GM19397 (cell line): ENCODE results near the gene GAPDH.
A peak's percentile ranks its signal among the peaks of the same experiment; 100 is the strongest.
"Not testable (repeated sequence)": the region's sequence is repeated elsewhere in the genome, so short reads cannot be mapped to it uniquely, and the experiment has no call there.

Experiments
- ATAC-seq: cut with Tn5 transposase; IDR thresholded peaks from one replicate; pipeline ENCODE4 v1.9.1; 2021; ENCODE audit warnings: mild to moderate bottlenecking, moderate library complexity; ENCODE audit not compliant: unreplicated experiment

GAPDH gene

DNA sequence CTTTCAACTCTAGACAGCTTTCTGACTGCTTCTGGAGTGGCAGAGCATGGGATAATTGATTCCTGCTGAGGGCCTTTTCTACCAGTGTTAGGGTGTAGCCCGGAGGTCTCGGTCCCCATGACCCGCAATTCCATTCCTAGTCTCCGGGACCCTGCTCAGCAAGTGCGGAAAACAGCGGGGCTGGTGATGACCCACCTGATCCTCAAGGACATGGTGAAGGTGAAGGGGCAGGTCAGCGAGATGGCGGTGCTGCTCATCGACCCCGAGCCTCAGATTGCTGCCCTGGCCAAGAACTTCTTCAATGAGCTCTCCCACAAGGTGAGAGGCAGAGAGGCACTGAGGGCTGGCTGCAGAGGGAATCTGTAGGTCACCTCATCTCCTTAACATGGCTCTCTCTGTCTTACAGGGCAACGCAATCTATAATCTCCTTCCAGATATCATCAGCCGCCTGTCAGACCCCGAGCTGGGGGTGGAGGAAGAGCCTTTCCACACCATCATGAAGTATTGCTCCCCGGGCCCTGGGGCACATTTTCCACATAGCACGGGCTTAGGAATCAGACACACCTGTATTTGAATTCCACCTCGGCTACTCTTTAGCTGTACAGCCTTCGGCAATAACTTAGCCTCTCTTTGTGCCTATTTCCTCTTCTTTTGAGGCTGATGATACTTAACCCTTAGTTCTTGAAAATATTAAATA, 5.6 kb upstream of the GAPDH start:
- ATAC-seq: no peak

DNA sequence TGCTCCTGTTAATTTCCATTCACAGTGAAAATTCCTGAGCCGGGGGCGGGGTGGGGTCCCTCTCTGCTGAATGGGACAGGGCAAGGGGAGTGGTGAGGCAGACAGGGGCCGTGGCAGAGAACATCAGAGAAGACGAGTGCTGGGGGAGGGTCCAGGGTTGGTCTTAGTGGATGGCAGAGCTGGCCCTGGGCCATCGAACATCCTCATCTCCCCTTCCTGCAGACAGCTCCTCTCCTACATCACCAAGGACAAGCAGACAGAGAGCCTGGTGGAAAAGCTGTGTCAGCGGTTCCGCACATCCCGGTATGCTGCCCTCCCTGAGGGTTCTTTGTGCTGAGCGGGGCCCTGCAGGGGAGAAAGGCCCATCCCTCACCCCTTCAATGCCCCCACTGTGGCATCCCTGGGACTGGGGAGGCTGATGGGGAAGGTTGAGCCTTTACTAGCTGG, 5.0 kb upstream of the GAPDH start:
- ATAC-seq: no peak

- ATAC-seq: no peak
Measured at GRCh38 chr12:6530576-6531260, 3.6 kb upstream of the GAPDH start.

- no peak for ATAC-seq
Measured at GRCh38 chr12:6532051-6532926, 2.0 kb upstream of the GAPDH start.

GRCh38 chr12:6532927-6533652, 1.2 kb upstream of the GAPDH start:
- peak; percentile 4 for ATAC-seq

DNA sequence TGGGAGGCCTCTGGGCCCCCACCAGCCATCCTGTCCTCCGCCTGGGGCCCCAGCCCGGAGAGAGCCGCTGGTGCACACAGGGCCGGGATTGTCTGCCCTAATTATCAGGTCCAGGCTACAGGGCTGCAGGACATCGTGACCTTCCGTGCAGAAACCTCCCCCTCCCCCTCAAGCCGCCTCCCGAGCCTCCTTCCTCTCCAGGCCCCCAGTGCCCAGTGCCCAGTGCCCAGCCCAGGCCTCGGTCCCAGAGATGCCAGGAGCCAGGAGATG, 729 bp upstream of the GAPDH start:
- ATAC-seq: peak; percentile 4

- no peak for ATAC-seq
Measured at GRCh38 chr12:6534695-6534944, 303 bp downstream of the GAPDH start.

DNA sequence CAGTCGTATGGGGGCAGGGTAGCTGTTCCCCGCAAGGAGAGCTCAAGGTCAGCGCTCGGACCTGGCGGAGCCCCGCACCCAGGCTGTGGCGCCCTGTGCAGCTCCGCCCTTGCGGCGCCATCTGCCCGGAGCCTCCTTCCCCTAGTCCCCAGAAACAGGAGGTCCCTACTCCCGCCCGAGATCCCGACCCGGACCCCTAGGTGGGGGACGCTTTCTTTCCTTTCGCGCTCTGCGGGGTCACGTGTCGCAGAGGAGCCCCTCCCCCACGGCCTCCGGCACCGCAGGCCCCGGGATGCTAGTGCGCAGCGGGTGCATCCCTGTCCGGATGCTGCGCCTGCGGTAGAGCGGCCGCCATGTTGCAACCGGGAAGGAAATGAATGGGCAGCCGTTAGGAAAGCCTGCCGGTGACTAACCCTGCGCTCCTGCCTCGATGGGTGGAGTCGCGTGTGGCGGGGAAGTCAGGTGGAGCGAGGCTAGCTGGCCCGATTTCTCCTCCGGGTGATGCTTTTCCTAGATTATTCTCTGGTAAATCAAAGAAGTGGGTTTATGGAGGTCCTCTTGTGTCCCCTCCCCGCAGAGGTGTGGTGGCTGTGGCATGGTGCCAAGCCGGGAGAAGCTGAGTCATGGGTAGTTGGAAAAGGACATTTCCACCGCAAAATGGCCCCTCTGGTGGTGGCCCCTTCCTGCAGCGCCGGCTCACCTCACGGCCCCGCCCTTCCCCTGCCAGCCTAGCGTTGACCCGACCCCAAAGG, 804 bp downstream of the GAPDH start:
- ATAC-seq: peak; percentile 13

DNA sequence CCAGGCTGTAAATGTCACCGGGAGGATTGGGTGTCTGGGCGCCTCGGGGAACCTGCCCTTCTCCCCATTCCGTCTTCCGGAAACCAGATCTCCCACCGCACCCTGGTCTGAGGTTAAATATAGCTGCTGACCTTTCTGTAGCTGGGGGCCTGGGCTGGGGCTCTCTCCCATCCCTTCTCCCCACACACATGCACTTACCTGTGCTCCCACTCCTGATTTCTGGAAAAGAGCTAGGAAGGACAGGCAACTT, 1.3 kb downstream of the GAPDH start:
- ATAC-seq: no peak

DNA sequence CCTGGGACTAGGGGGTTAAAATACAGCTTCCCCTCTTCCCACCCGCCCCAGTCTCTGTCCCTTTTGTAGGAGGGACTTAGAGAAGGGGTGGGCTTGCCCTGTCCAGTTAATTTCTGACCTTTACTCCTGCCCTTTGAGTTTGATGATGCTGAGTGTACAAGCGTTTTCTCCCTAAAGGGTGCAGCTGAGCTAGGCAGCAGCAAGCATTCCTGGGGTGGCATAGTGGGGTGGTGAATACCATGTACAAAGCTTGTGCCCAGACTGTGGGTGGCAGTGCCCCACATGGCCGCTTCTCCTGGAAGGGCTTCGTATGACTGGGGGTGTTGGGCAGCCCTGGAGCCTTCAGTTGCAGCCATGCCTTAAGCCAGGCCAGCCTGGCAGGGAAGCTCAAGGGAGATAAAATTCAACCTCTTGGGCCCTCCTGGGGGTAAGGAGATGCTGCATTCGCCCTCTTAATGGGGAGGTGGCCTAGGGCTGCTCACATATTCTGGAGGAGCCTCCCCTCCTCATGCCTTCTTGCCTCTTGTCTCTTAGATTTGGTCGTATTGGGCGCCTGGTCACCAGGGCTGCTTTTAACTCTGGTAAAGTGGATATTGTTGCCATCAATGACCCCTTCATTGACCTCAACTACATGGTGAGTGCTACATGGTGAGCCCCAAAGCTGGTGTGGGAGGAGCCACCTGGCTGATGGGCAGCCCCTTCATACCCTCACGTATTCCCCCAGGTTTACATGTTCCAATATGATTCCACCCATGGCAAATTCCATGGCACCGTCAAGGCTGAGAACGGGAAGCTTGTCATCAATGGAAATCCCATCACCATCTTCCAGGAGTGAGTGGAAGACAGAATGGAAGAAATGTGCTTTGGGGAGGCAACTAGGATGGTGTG, 1.9 kb downstream of the GAPDH start:
- no peak for ATAC-seq

GRCh38 chr12:6536894-6537579, 2.7 kb downstream of the GAPDH start:
- ATAC-seq: no peak

DNA sequence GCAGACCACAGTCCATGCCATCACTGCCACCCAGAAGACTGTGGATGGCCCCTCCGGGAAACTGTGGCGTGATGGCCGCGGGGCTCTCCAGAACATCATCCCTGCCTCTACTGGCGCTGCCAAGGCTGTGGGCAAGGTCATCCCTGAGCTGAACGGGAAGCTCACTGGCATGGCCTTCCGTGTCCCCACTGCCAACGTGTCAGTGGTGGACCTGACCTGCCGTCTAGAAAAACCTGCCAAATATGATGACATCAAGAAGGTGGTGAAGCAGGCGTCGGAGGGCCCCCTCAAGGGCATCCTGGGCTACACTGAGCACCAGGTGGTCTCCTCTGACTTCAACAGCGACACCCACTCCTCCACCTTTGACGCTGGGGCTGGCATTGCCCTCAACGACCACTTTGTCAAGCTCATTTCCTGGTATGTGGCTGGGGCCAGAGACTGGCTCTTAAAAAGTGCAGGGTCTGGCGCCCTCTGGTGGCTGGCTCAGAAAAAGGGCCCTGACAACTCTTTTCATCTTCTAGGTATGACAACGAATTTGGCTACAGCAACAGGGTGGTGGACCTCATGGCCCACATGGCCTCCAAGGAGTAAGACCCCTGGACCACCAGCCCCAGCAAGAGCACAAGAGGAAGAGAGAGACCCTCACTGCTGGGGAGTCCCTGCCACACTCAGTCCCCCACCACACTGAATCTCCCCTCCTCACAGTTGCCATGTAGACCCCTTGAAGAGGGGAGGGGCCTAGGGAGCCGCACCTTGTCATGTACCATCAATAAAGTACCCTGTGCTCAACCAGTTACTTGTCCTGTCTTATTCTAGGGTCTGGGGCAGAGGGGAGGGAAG, 3.5 kb downstream of the GAPDH start:
- not testable (repeated sequence) for ATAC-seq

GRCh38 chr12:6538420-6539313, 4.3 kb downstream of the GAPDH start:
- ATAC-seq: no peak

GRCh38 chr12:6539314-6539682, 5.0 kb downstream of the GAPDH start:
- ATAC-seq: no peak

- no peak for ATAC-seq
Measured at GRCh38 chr12:6539707-6540134, 5.4 kb downstream of the GAPDH start.

DNA sequence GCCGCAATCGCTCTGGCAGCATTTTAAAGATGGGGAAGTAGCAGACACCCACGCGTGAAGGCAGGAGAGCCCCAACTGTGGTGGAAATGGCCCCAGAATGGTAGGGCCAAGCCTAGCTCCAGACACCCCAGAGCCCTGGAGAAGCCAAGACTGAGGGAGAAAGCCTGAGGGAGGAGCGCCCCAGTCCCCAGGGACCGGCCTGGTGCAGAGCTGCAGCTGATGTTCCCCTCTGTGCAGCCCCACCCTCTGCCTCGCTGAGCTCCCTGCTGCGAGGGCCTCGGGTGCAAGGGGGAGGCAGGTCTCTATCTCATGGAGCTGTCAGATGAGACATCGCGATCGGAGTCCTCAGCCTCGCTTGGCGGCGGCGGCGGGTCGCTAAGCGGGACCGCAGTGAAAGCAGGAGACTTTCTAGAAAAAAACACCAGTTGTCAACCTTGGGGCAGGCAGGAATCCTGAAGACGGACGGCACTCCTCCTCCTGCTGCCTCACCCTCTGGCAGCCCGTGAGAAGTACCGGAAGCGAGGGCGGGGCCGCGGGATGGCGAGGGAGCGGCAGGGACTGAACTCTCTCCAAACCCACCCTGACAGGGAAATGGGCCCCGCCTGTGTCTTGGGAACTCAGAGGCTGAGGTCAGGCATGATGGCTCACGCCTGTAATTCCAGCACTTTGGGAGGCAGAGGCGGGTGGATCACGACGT, 6.0 kb downstream of the GAPDH start:
- no peak for ATAC-seq
